ENCODE data around the gene HOXC12.

GRCh38 chr12:53992377-53992889, 37.7 kb downstream of the HOXC12 start:
- TF ChIP-seq CTCF (IDR thresholded peaks at IDR 0.05; ENCODE audit: insufficient read depth, low read depth, low read length) (no peak), EZH2 (IDR thresholded peaks at IDR 0.05; ENCODE audit: insufficient read depth, low read length) (no peak)

Measured in astrocyte (in vitro differentiated cells and primary cell).